Central memory CD8-positive, alpha-beta T cell (primary cell): ENCODE results near the gene PNP.
"Not testable (repeated sequence)": the region's sequence is repeated elsewhere in the genome, so short reads cannot be mapped to it uniquely, and the experiment has no call there.

ENCODE experiments used
- ATAC-seq: fragments of 150-1000 bp; cut with Tn5 transposase; replicated peaks from 2 replicates; pipeline ENCODE4 v1.10.0; 2022; ENCODE audit warnings: mild to moderate bottlenecking, moderate FRiP score, moderate number of reproducible peaks; ENCODE audit not compliant: poor library complexity, severe bottlenecking; ENCODE audit errors: extremely low read depth
- DNase-seq, 2 donors: peaks; one replicate each; pipeline ENCODE4 v3.0.0; 2021; ENCODE audit warnings: low spot score in 2 of 2
- H3K27ac Mint-ChIP-seq: one replicate; pipeline ENCODE4 v1.8.0; 2022; ENCODE audit warnings: low read depth, mild to moderate bottlenecking, moderate library complexity, mixed read lengths
- H3K27me3 Mint-ChIP-seq: one replicate; pipeline ENCODE4 v1.8.0; 2022; ENCODE audit warnings: mixed read lengths
- H3K36me3 Mint-ChIP-seq: one replicate; pipeline ENCODE4 v1.8.0; 2022; ENCODE audit warnings: mild to moderate bottlenecking, moderate library complexity, mixed read lengths; ENCODE audit not compliant: insufficient read depth
- H3K4me1 Mint-ChIP-seq: one replicate; pipeline ENCODE4 v1.8.0; 2022; ENCODE audit warnings: mixed read lengths
- H3K4me3 Mint-ChIP-seq: one replicate; pipeline ENCODE4 v1.8.0; 2022; ENCODE audit warnings: mild to moderate bottlenecking, moderate library complexity, mixed read lengths
- H3K9me3 Mint-ChIP-seq: one replicate; pipeline ENCODE4 v1.8.0; 2022; ENCODE audit warnings: mixed read lengths

Gene PNP

GRCh38 chr14:20436363-20436755 lies 32.8 kb upstream of the PNP start:
- Mint-ChIP-seq H3K36me3 (no peaks in the 10 kb centered on the region), H3K9me3 (no peaks in the 10 kb centered on the region), H3K4me1 (peaks cover 13% of the 10 kb centered on the region), H3K27ac (no peak overlapping the region), H3K4me3 (no peak overlapping the region), H3K27me3 (no peaks in the 10 kb centered on the region)
- no peak for ATAC-seq
- DNase-seq: no peak

- DNase-seq (no peak), ATAC-seq (no peak)
- Mint-ChIP-seq H3K27ac (no peak overlapping the region), H3K36me3 (no peaks in the 10 kb centered on the region), H3K9me3 (no peaks in the 10 kb centered on the region), H3K4me1 (peaks cover 13% of the 10 kb centered on the region), H3K4me3 (no peak overlapping the region), H3K27me3 (no peaks in the 10 kb centered on the region)
Measured at GRCh38 chr14:20438664-20439063, 30.5 kb upstream of the PNP start.

- no peaks in the 10 kb centered on the region for H3K27me3 Mint-ChIP-seq
- no peaks in the 10 kb centered on the region for H3K36me3 Mint-ChIP-seq
- peaks cover 13% of the 10 kb centered on the region for H3K4me1 Mint-ChIP-seq
- peak overlapping the region; percentile 55 for H3K4me3 Mint-ChIP-seq
- no peak for DNase-seq
- no peaks in the 10 kb centered on the region for H3K9me3 Mint-ChIP-seq
- no peak for ATAC-seq
- H3K27ac Mint-ChIP-seq: no peak overlapping the region
Measured at GRCh38 chr14:20440465-20440864, 28.7 kb upstream of the PNP start.

GRCh38 chr14:20440882-20441281 lies 28.3 kb upstream of the PNP start:
- H3K4me3 Mint-ChIP-seq: peak overlapping the region; percentile 55
- H3K27me3 Mint-ChIP-seq: no peaks in the 10 kb centered on the region
- peaks cover 13% of the 10 kb centered on the region for H3K4me1 Mint-ChIP-seq
- DNase-seq: no peak
- no peaks in the 10 kb centered on the region for H3K36me3 Mint-ChIP-seq
- no peak overlapping the region for H3K27ac Mint-ChIP-seq
- ATAC-seq: peak; percentile 71
- H3K9me3 Mint-ChIP-seq: no peaks in the 10 kb centered on the region

GRCh38 chr14:20441461-20441860 lies 27.7 kb upstream of the PNP start:
- DNase-seq (no peak), ATAC-seq (no peak)
- Mint-ChIP-seq H3K27ac (no peak overlapping the region), H3K4me3 (no peak overlapping the region), H3K9me3 (no peaks in the 10 kb centered on the region), H3K27me3 (no peaks in the 10 kb centered on the region), H3K36me3 (no peaks in the 10 kb centered on the region), H3K4me1 (peaks cover 13% of the 10 kb centered on the region)

GRCh38 chr14:20443650-20444049 lies 25.6 kb upstream of the PNP start:
- not testable (repeated sequence) for ATAC-seq, H3K27ac Mint-ChIP-seq, H3K27me3 Mint-ChIP-seq, H3K9me3 Mint-ChIP-seq, DNase-seq, H3K4me3 Mint-ChIP-seq
- Mint-ChIP-seq H3K36me3 (peaks cover 16% of the 10 kb centered on the region), H3K4me1 (peaks cover 13% of the 10 kb centered on the region)

GRCh38 chr14:20446889-20447288 lies 22.3 kb upstream of the PNP start:
- H3K36me3 Mint-ChIP-seq: peaks cover 46% of the 10 kb centered on the region
- no peaks in the 10 kb centered on the region for H3K9me3 Mint-ChIP-seq
- H3K4me1 Mint-ChIP-seq: no peaks in the 10 kb centered on the region
- no peak overlapping the region for H3K4me3 Mint-ChIP-seq
- ATAC-seq: no peak
- no peak overlapping the region for H3K27ac Mint-ChIP-seq
- no peak for DNase-seq
- H3K27me3 Mint-ChIP-seq: no peaks in the 10 kb centered on the region

GRCh38 chr14:20452831-20453230 lies 16.4 kb upstream of the PNP start:
- H3K9me3 Mint-ChIP-seq, H3K27ac Mint-ChIP-seq, H3K4me3 Mint-ChIP-seq, H3K27me3 Mint-ChIP-seq, DNase-seq, H3K4me1 Mint-ChIP-seq, ATAC-seq: not testable (repeated sequence)
- H3K36me3 Mint-ChIP-seq: peaks cover 55% of the 10 kb centered on the region

- H3K27ac Mint-ChIP-seq: no peak within 1 kb of the TSS
Measured at GRCh38 chr14:20454516-20455354, 14.5 kb upstream of the PNP start, which contains the start of the genes APEX1 and OSGEP. TSS of gene APEX1 (plus strand) at chr14:20455226. CDS start at chr14:20455646, 420 bp downstream. TSS of gene OSGEP (minus strand) at chr14:20454812. CDS start at chr14:20454683, 129 bp downstream.

GRCh38 chr14:20455355-20456300 lies 13.6 kb upstream of the PNP start:
- peak; percentile 65 for ATAC-seq
- DNase-seq: no peak
- Mint-ChIP-seq H3K4me3 (no peak overlapping the region), H3K27ac (no peak overlapping the region), H3K36me3 (peaks cover 45% of the 10 kb centered on the region), H3K4me1 (peaks cover 18% of the 10 kb centered on the region), H3K9me3 (no peaks in the 10 kb centered on the region), H3K27me3 (no peaks in the 10 kb centered on the region)

More at GRCh38 chr14:20454516-20455354, 14.5 kb upstream of the PNP start, which contains the start of the genes APEX1 and OSGEP:
- Mint-ChIP-seq H3K9me3 (no peaks in the 10 kb centered on the region), H3K4me3 (no peak within 1 kb of the TSS), H3K4me1 (peaks cover 9% of the 10 kb centered on the region), H3K27me3 (no peaks in the 10 kb centered on the region), H3K36me3 (peaks cover 45% of the 10 kb centered on the region)
- ATAC-seq (peak; percentile 85), DNase-seq (peak; percentile 91 to 97)

GRCh38 chr14:20456971-20457370 lies 12.2 kb upstream of the PNP start:
- DNase-seq (no peak), ATAC-seq (no peak)
- Mint-ChIP-seq H3K27me3 (no peaks in the 10 kb centered on the region), H3K9me3 (no peaks in the 10 kb centered on the region), H3K4me3 (no peak overlapping the region), H3K27ac (no peak overlapping the region), H3K4me1 (peaks cover 27% of the 10 kb centered on the region), H3K36me3 (peaks cover 39% of the 10 kb centered on the region)

- Mint-ChIP-seq H3K36me3 (peaks cover 32% of the 10 kb centered on the region), H3K27me3 (no peaks in the 10 kb centered on the region), H3K4me3 (no peak overlapping the region), H3K27ac (no peak overlapping the region), H3K4me1 (peaks cover 29% of the 10 kb centered on the region), H3K9me3 (no peaks in the 10 kb centered on the region)
- ATAC-seq (no peak), DNase-seq (no peak)
Measured at GRCh38 chr14:20458031-20458789, 11.0 kb upstream of the PNP start.
